WTC11 (cell line): ENCODE data around the gene FGF11. TPM values are rescaled to one million over a fixed set of nuclear protein-coding genes. Genes with fewer than 3 reads are reported as not detected.

Source experiments
- CREM ChIP-seq: sonication (generic); formaldehyde crosslinking; IDR thresholded peaks from 2 replicates; pipeline ENCODE4 v1.8.1; 2022; ENCODE audit warnings: mild to moderate bottlenecking, missing genetic modification reagents, moderate library complexity
- HMGA2 ChIP-seq: fragments of 250-450 bp; sonication (Bioruptor Pico); IDR thresholded peaks from 2 replicates; pipeline ENCODE4 v1.4.0; 2021; ENCODE audit warnings: mild to moderate bottlenecking, moderate library complexity
- KAT7 ChIP-seq: sonication (generic); formaldehyde crosslinking; IDR thresholded peaks from 2 replicates; pipeline ENCODE4 v1.8.1; 2023; ENCODE audit warnings: missing genetic modification reagents, mild to moderate bottlenecking, borderline replicate concordance
- MYBL2 ChIP-seq: sonication (generic); formaldehyde crosslinking; IDR thresholded peaks from 2 replicates; pipeline ENCODE4 v1.8.1; 2023; ENCODE audit warnings: mild to moderate bottlenecking, moderate library complexity, missing genetic modification reagents
- NR3C1 ChIP-seq: sonication (generic); formaldehyde crosslinking; conservative IDR thresholded peaks from 2 replicates; pipeline ENCODE4 v1.8.1; 2023; ENCODE audit warnings: low read depth, mild to moderate bottlenecking, missing genetic modification reagents
- TP53 ChIP-seq: sonication (generic); formaldehyde crosslinking; IDR thresholded peaks from 2 replicates; pipeline ENCODE4 v1.8.1; 2023; ENCODE audit warnings: mild to moderate bottlenecking, missing genetic modification reagents
- ZNF138 ChIP-seq: sonication (generic); formaldehyde crosslinking; conservative IDR thresholded peaks from 2 replicates; pipeline ENCODE4 v1.8.1; 2022; ENCODE audit warnings: mild to moderate bottlenecking, moderate library complexity, missing genetic modification reagents
- ZNF671 ChIP-seq: fragments of 250-450 bp; sonication (Bioruptor Pico); IDR thresholded peaks from 2 replicates; pipeline ENCODE4 v1.8.0; 2021; ENCODE audit warnings: mild to moderate bottlenecking
- total RNA-seq: library from RNA; stranded (reverse); gene quantifications from 3 replicates; pipeline ENCODE4 v1.2.3, GENCODE V29; 2021
- TF ChIP-seq, protein P1 (sequence below): sonication (generic); formaldehyde crosslinking; IDR thresholded peaks from 2 replicates; pipeline ENCODE4 v1.8.0; 2023; ENCODE audit warnings: mild to moderate bottlenecking, missing genetic modification reagents
- TF ChIP-seq, protein P2 (sequence below): sonication (generic); formaldehyde crosslinking; IDR thresholded peaks from 2 replicates; pipeline ENCODE4 v1.8.0; 2023; ENCODE audit warnings: missing genetic modification reagents, mild to moderate bottlenecking, borderline replicate concordance
- TF ChIP-seq, protein P3 (sequence below): sonication (generic); formaldehyde crosslinking; IDR thresholded peaks from 2 replicates; pipeline ENCODE4 v1.8.0; 2022; ENCODE audit warnings: mild to moderate bottlenecking, missing genetic modification reagents
- TF ChIP-seq, protein P4 (sequence below): sonication (generic); formaldehyde crosslinking; IDR thresholded peaks from 2 replicates; pipeline ENCODE4 v1.8.0; 2022; ENCODE audit warnings: mild to moderate bottlenecking, missing genetic modification reagents
- TF ChIP-seq, protein P5 (sequence below): sonication (generic); formaldehyde crosslinking; IDR thresholded peaks from 2 replicates; pipeline ENCODE4 v1.8.1; 2023; ENCODE audit warnings: mild to moderate bottlenecking, missing genetic modification reagents, moderate library complexity
- TF ChIP-seq, protein P6 (sequence below): sonication (generic); formaldehyde crosslinking; IDR thresholded peaks from 2 replicates; pipeline ENCODE4 v1.8.1; 2022; ENCODE audit warnings: low read depth, mild to moderate bottlenecking, moderate library complexity, missing genetic modification reagents, borderline replicate concordance
- TF ChIP-seq, protein P7 (sequence below): sonication (generic); formaldehyde crosslinking; IDR thresholded peaks from 2 replicates; pipeline ENCODE4 v1.8.1; 2023; ENCODE audit warnings: mild to moderate bottlenecking, missing genetic modification reagents, moderate library complexity
- TF ChIP-seq, protein P8 (sequence below): fragments of 250-450 bp; sonication (Bioruptor Pico); IDR thresholded peaks from 2 replicates; pipeline ENCODE4 v2.1.2; 2022; ENCODE audit warnings: mild to moderate bottlenecking, moderate library complexity
- TF ChIP-seq, protein P9 (sequence below): sonication (generic); formaldehyde crosslinking; IDR thresholded peaks from 2 replicates; pipeline ENCODE4 v1.8.0; 2022; ENCODE audit warnings: missing genetic modification reagents

FGF11 gene
- total RNA-seq, 1 experiment from 2014 or later, result 19.8 TPM

DNA sequence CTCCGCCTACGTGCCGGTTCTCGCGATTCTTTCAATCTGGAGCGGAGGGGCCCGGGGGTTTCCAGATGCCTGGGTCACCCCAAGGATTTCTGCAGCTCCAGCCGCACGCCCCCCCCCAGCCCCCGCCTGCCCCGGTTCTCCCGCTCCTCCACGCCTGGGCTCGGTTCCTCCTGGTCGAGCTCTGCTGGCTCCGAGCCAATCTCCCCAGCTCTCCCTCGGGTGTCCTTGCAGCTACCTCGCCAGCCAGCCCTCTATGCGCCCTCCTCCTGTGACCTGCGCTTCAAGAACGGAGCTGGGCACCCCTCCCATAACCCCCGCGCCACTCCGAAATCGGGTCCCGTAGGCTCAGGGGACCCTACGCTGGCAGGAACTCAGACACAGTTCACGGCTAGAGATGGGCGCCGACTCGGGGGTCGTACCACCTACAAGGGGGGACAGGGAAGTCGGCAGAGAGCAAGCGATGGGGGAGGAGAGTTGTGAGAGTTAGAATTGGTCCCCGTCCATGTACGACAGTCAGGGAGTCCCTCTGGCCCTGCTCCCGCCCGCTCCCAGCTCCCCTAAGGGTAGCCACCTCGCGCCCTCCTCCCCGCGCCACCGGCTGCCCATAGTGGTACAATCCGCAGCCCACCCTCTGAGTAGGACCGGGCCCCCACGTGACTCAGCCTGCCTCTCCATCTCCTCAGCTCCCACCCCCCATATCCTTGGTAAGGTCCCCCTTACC is 961 bp downstream of the FGF11 start (continued):
- TF ChIP-seq, protein P1, sequence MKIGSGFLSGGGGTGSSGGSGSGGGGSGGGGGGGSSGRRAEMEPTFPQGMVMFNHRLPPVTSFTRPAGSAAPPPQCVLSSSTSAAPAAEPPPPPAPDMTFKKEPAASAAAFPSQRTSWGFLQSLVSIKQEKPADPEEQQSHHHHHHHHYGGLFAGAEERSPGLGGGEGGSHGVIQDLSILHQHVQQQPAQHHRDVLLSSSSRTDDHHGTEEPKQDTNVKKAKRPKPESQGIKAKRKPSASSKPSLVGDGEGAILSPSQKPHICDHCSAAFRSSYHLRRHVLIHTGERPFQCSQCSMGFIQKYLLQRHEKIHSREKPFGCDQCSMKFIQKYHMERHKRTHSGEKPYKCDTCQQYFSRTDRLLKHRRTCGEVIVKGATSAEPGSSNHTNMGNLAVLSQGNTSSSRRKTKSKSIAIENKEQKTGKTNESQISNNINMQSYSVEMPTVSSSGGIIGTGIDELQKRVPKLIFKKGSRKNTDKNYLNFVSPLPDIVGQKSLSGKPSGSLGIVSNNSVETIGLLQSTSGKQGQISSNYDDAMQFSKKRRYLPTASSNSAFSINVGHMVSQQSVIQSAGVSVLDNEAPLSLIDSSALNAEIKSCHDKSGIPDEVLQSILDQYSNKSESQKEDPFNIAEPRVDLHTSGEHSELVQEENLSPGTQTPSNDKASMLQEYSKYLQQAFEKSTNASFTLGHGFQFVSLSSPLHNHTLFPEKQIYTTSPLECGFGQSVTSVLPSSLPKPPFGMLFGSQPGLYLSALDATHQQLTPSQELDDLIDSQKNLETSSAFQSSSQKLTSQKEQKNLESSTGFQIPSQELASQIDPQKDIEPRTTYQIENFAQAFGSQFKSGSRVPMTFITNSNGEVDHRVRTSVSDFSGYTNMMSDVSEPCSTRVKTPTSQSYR (CRISPR knock-in tag), result no peak
- TF ChIP-seq, protein P2, sequence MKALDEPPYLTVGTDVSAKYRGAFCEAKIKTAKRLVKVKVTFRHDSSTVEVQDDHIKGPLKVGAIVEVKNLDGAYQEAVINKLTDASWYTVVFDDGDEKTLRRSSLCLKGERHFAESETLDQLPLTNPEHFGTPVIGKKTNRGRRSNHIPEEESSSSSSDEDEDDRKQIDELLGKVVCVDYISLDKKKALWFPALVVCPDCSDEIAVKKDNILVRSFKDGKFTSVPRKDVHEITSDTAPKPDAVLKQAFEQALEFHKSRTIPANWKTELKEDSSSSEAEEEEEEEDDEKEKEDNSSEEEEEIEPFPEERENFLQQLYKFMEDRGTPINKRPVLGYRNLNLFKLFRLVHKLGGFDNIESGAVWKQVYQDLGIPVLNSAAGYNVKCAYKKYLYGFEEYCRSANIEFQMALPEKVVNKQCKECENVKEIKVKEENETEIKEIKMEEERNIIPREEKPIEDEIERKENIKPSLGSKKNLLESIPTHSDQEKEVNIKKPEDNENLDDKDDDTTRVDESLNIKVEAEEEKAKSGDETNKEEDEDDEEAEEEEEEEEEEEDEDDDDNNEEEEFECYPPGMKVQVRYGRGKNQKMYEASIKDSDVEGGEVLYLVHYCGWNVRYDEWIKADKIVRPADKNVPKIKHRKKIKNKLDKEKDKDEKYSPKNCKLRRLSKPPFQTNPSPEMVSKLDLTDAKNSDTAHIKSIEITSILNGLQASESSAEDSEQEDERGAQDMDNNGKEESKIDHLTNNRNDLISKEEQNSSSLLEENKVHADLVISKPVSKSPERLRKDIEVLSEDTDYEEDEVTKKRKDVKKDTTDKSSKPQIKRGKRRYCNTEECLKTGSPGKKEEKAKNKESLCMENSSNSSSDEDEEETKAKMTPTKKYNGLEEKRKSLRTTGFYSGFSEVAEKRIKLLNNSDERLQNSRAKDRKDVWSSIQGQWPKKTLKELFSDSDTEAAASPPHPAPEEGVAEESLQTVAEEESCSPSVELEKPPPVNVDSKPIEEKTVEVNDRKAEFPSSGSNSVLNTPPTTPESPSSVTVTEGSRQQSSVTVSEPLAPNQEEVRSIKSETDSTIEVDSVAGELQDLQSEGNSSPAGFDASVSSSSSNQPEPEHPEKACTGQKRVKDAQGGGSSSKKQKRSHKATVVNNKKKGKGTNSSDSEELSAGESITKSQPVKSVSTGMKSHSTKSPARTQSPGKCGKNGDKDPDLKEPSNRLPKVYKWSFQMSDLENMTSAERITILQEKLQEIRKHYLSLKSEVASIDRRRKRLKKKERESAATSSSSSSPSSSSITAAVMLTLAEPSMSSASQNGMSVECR (CRISPR knock-in tag), result peak; percentile 34; the same call in 1 of the 2 replicates
- TF ChIP-seq TP53 (CRISPR knock-in tag) (no peak), ZNF138 (CRISPR knock-in tag) (no peak), NR3C1 (CRISPR knock-in tag) (no peak), ZNF671 (CRISPR knock-in tag) (no peak), HMGA2 (no peak), MYBL2 (CRISPR knock-in tag) (0 out of 2 replicates have a peak, but pooled peaks have one; percentile 34), CREM (CRISPR knock-in tag) (no peak), KAT7 (CRISPR knock-in tag) (no peak)
- TF ChIP-seq, protein P3, sequence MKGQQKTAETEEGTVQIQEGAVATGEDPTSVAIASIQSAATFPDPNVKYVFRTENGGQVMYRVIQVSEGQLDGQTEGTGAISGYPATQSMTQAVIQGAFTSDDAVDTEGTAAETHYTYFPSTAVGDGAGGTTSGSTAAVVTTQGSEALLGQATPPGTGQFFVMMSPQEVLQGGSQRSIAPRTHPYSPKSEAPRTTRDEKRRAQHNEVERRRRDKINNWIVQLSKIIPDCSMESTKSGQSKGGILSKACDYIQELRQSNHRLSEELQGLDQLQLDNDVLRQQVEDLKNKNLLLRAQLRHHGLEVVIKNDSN (CRISPR knock-in tag), result peak; percentile 98
- TF ChIP-seq, protein P4, sequence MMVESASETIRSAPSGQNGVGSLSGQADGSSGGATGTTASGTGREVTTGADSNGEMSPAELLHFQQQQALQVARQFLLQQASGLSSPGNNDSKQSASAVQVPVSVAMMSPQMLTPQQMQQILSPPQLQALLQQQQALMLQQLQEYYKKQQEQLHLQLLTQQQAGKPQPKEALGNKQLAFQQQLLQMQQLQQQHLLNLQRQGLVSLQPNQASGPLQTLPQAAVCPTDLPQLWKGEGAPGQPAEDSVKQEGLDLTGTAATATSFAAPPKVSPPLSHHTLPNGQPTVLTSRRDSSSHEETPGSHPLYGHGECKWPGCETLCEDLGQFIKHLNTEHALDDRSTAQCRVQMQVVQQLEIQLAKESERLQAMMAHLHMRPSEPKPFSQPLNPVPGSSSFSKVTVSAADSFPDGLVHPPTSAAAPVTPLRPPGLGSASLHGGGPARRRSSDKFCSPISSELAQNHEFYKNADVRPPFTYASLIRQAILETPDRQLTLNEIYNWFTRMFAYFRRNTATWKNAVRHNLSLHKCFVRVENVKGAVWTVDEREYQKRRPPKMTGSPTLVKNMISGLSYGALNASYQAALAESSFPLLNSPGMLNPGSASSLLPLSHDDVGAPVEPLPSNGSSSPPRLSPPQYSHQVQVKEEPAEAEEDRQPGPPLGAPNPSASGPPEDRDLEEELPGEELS (CRISPR knock-in tag), result no peak
- TF ChIP-seq, protein P5, sequence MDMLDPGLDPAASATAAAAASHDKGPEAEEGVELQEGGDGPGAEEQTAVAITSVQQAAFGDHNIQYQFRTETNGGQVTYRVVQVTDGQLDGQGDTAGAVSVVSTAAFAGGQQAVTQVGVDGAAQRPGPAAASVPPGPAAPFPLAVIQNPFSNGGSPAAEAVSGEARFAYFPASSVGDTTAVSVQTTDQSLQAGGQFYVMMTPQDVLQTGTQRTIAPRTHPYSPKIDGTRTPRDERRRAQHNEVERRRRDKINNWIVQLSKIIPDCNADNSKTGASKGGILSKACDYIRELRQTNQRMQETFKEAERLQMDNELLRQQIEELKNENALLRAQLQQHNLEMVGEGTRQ (CRISPR knock-in tag), result peak; percentile 98
- TF ChIP-seq, protein P6, sequence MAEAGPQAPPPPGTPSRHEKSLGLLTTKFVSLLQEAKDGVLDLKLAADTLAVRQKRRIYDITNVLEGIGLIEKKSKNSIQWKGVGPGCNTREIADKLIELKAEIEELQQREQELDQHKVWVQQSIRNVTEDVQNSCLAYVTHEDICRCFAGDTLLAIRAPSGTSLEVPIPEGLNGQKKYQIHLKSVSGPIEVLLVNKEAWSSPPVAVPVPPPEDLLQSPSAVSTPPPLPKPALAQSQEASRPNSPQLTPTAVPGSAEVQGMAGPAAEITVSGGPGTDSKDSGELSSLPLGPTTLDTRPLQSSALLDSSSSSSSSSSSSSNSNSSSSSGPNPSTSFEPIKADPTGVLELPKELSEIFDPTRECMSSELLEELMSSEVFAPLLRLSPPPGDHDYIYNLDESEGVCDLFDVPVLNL (CRISPR knock-in tag), result no peak
- TF ChIP-seq, protein P7, sequence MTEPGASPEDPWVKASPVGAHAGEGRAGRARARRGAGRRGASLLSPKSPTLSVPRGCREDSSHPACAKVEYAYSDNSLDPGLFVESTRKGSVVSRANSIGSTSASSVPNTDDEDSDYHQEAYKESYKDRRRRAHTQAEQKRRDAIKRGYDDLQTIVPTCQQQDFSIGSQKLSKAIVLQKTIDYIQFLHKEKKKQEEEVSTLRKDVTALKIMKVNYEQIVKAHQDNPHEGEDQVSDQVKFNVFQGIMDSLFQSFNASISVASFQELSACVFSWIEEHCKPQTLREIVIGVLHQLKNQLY (CRISPR knock-in tag), result no peak
- TF ChIP-seq, protein P8, sequence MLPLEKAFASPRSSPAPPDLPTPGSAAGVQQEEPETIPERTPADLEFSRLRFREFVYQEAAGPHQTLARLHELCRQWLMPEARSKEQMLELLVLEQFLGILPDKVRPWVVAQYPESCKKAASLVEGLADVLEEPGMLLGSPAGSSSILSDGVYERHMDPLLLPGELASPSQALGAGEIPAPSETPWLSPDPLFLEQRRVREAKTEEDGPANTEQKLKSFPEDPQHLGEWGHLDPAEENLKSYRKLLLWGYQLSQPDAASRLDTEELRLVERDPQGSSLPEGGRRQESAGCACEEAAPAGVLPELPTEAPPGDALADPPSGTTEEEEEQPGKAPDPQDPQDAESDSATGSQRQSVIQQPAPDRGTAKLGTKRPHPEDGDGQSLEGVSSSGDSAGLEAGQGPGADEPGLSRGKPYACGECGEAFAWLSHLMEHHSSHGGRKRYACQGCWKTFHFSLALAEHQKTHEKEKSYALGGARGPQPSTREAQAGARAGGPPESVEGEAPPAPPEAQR (CRISPR knock-in tag), result no peak
- TF ChIP-seq, protein P9, sequence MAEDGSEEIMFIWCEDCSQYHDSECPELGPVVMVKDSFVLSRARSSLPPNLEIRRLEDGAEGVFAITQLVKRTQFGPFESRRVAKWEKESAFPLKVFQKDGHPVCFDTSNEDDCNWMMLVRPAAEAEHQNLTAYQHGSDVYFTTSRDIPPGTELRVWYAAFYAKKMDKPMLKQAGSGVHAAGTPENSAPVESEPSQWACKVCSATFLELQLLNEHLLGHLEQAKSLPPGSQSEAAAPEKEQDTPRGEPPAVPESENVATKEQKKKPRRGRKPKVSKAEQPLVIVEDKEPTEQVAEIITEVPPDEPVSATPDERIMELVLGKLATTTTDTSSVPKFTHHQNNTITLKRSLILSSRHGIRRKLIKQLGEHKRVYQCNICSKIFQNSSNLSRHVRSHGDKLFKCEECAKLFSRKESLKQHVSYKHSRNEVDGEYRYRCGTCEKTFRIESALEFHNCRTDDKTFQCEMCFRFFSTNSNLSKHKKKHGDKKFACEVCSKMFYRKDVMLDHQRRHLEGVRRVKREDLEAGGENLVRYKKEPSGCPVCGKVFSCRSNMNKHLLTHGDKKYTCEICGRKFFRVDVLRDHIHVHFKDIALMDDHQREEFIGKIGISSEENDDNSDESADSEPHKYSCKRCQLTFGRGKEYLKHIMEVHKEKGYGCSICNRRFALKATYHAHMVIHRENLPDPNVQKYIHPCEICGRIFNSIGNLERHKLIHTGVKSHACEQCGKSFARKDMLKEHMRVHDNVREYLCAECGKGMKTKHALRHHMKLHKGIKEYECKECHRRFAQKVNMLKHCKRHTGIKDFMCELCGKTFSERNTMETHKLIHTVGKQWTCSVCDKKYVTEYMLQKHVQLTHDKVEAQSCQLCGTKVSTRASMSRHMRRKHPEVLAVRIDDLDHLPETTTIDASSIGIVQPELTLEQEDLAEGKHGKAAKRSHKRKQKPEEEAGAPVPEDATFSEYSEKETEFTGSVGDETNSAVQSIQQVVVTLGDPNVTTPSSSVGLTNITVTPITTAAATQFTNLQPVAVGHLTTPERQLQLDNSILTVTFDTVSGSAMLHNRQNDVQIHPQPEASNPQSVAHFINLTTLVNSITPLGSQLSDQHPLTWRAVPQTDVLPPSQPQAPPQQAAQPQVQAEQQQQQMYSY (CRISPR knock-in tag), result no peak
